HG02943 (cell line): ENCODE results near the gene GSX1.
"Not testable (repeated sequence)": the region's sequence is repeated elsewhere in the genome, so short reads cannot be mapped to it uniquely, and the experiment has no call there.

ENCODE experiments used
- ATAC-seq: cut with Tn5 transposase; IDR thresholded peaks from one replicate; pipeline ENCODE4 v1.9.1; 2021; ENCODE audit warnings: mild to moderate bottlenecking, low read depth, moderate library complexity; ENCODE audit not compliant: unreplicated experiment

The GSX1 gene

DNA sequence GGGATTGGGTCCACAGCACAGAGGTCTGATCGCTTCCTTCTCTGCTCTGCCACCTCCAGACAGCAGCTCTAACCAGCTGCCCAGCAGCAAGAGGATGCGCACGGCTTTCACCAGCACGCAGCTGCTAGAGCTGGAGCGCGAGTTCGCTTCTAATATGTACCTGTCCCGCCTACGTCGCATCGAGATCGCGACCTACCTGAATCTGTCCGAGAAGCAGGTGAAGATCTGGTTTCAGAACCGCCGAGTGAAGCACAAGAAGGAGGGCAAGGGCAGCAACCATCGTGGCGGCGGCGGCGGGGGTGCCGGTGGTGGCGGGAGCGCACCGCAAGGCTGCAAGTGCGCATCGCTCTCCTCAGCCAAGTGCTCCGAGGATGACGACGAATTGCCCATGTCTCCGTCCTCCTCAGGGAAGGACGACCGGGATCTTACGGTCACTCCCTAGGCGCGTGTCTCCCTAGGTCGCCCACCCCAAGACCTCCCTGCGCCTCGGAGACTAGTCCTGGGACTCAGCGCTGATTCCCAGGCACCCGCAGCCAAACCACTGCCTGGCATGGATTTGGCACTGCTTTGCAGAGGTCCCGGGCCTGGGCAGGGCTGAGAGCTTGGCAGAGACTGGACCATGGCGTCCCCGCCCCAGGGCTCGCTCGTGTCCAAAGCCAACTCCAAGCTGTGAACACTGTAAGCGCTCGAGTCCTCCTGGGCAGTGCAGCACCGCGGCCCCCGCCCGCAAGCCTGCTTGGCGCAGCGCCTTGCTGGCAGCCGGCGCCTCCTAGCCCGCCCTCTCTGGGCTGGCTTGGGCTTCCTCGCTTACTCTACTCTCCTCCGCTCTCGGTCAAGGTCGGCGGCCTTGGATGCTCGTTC, 1.5 kb downstream of the GSX1 start:
- ATAC-seq = no peak

DNA sequence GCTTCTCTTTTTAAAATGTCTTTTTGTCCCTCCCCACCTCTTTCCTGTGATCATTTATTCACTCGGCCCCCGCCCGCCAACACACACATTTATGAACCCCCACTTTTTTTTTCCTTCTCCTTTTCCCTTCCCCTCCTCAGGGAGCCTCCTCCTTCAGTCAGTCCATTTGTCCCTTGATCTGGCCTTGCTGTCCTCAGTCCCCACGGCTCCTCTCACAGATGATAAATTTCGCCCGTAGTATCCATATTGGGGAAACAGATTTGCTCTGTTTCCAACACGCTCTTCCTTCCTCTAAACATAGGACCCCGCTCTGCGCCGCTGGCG, 2.0 kb downstream of the GSX1 start:
- no peak for ATAC-seq

DNA sequence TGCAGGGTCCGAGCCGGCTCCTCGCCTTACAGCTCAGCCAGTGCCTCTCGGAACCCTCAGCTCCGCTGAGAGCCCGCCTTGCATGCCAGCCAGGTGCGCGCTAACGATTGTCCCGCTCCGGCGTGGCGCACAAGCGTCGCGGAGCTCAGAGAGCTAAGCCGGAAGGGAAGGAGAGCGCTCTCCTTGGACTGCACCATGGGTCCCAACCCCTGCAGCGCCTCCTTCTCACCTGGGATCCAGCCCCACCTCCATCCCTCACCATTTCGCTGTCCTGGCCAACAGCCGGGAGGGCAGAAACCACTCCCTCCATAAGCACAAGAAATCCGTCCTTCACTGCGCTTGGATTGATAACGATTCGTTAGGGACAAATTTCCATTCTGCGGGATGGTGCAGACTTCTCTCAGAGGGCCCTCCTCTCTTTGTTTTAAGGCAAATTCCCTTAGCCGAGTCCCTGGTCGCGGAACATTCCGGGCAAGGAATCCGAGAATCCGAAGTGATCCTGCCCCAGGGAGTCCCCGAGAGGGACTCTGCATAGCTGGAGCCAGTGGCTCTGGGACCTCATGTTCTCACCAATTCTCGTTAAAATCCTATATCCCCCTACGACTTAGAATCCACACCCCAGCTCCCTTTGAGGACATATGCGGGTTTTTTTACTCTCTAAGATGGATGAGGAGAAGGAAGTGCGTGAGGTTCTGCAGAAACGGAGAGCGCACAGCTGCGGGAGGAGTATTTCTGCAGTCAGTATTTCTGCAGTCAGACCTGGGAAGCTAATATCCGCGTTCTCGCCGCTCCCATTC, 2.8 kb downstream of the GSX1 start:
- no peak for ATAC-seq

DNA sequence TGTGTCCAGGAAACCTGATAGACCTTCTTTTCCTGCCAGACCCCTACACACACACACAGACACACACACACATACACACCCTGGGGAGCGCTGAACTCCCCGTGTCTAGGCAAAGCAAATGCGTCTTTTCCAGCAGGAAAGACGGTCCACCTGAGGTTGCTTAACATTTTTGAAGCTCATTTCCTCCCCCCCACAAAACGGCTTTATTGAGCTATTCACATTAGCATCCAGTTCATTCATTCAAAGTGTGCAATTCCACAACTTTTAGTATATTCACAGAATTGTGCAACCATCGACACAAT, 3.4 kb downstream of the GSX1 start:
- ATAC-seq = no peak

DNA sequence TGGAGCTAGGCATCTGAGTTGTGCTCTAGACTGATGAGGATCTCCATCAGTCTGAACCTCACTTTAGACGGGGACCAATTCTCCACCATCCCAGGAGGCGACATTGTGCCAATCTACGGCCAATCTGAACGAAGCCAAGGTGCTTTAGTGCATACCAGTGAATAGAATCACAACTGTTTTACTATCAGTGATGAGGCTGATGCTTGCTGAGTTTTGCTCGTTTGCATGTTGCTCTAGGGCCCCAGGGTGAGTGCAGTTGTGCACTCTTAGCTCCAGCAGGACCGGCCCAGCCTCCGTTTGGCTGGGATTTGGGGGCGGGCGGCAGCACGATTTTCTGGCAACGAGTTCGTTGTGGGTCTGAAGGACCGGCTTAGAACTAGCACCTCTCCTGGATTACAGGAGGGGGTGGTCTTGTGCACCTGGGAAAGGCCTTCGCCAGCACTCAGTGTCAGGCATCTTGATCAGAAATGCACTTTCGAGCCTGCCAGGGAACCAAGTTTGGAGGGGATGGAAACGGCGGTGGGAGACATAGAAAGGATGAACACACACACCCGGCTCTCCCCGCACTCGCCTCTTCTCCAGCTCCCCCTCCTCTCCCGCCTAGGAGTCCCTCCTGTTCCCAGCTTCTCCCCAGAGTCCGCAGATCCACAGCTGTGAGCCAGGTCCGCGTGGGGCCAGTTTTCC, 4.4 kb downstream of the GSX1 start:
- ATAC-seq = no peak

DNA sequence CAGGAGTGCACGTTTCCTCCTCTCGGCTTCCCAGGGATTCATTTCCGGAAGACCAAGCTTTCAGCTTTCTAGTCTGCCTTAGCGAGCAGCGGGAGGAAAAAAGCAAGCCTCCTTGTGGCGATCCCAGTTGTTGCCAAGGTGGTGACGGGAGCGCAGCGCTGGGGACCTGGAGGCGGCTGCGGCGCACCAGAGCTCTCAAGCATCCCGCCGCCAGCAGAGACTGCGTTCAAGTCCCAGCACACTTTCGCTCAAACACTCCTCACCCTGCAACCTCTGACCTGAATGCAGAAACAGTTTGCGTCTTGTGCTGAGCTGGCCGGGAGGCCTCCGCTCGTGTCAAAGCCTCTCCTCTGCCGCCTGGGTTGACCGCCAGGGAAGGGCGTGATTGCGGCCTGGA, 4.9 kb downstream of the GSX1 start:
- ATAC-seq = no peak

DNA sequence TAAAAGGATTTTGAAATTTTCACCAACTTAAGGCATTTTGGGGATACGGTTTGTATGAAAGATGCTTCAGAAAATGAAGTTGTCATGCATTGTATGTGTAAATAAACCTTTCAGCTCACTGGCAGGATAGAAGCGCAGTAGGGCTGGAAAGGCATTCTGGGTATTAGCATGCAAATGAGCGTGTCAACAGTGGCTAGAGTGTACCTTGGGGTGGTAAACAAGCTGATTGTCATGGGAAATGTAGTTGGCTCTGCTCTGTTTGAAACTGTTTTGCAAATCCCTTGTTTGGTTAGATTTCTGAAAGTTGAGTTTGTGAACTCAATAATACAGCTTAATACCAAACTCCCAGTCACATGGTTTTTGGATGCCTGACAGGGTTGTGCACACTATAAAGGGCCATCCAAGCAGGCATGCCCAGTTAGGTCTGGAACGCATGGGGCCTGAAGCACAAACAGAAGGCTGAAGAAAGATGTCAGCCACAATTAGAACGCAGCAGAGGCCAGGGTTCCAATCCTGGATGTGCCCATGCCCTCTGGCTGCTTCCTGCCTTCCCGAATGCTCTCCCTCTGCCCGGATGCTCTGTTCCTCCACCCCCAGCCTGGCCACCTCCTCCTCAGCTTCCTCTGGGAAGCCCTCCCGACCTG, 14.6 kb downstream of the GSX1 start:
- ATAC-seq = no peak

DNA sequence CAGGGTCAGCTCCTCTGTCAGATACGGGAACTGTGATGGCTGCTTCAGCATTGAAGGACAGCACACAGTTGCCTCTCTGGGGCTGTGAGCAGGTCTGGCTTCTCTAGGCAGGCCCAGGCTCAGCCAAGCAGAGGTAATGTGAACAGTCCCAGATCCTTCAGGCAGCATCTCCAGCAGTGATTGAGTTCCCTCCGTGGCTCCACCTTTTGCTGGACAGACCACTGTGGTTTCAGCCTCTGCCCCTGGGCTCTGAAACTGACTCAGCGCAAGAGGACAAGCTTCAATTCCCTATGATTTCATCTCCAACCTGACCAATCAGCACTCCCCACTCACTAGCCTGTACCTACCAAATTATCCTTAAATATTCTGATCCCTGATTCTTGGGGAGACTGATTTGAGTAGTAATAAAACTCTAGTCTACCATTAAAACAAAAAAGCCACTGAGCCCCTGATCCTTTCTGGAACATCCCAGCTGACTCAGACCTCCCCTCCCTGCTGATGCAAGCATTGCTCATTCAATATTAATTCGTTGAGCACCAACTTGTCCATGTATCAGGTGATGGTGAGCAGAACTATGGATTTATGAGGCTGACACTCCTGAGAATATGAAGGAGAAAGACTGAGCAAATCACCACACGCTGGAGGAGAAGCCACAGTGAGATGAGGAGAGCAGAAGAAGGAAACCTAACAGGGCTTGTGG, 16.7 kb downstream of the GSX1 start:
- ATAC-seq = no peak

DNA sequence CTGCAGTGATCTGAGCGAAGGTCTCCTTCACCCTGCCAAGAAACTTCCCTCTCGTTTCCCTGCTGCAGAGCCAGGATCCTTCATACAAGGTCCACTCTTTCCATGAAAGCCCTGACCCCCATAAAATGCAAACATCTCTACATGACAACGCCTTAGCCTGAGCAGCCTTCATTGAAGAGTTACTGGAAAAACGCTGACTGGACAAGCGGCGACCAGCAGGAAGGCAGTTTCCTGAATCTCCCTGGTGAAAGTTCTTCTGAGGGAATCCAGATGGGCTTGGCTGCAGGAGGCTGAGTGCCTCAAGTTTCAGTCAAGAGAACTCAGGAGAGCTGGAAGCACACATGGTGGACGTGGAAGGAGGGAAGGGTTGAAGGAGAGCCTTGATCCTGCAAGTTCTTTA, 17.7 kb downstream of the GSX1 start:
- ATAC-seq = no peak

DNA sequence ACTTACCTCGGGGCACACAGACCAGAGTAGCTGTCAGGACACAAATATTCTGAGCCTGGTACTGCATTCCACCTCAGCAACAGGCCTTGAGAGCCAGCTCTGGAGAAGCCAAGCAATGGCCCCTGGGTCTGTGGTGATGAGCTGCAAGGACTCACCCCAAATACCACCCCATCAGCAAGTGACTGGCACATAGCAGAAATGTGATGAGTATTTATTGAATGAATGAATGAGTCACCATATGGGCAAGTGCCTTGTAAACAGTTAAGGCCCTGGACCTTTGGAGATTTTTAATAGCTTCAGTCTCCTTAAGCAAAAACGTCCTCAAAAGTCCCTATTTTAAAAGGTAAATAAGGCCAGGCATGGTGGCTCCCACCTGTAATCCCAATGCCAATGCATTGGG, 18.2 kb downstream of the GSX1 start:
- ATAC-seq = no peak

DNA sequence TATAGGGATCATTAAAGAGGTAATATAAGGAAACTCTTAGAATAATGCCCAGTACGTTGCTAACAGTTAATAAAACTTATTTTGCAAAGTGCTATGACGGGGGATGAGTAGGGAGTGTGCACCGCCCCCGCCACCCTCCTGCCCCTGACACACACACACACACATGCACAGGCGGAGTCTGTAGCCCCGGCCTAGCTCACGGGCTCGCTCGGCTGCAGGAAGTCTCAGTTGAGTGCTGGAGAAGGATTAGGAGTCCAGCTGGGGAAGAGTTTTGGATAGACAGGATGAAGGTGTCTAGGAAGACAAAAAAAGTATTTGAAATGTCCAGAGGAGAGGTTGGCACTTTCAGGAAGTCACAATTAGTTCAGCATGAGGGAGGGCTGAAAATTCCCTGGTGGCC, 21.5 kb downstream of the GSX1 start:
- ATAC-seq = no peak

DNA sequence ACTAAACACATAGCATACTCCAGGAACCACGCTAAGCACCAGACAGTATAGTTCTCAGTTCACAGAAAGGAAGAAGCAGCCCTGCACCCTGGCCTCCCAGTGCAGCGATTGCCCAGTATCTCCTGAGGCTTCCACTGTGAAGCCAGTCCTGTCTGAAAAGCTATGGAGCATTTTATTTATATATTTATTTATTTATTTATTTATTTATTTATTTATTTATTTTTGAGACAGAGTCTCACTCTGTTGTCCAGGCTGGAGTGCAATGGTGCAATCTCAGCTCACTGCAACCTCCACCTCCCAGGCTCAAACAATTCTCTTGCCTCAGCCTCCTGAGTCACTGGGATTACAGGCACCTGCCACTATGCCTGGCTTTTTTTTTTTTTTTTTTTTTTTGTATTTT, 25.5 kb downstream of the GSX1 start:
- not testable (repeated sequence) for ATAC-seq

DNA sequence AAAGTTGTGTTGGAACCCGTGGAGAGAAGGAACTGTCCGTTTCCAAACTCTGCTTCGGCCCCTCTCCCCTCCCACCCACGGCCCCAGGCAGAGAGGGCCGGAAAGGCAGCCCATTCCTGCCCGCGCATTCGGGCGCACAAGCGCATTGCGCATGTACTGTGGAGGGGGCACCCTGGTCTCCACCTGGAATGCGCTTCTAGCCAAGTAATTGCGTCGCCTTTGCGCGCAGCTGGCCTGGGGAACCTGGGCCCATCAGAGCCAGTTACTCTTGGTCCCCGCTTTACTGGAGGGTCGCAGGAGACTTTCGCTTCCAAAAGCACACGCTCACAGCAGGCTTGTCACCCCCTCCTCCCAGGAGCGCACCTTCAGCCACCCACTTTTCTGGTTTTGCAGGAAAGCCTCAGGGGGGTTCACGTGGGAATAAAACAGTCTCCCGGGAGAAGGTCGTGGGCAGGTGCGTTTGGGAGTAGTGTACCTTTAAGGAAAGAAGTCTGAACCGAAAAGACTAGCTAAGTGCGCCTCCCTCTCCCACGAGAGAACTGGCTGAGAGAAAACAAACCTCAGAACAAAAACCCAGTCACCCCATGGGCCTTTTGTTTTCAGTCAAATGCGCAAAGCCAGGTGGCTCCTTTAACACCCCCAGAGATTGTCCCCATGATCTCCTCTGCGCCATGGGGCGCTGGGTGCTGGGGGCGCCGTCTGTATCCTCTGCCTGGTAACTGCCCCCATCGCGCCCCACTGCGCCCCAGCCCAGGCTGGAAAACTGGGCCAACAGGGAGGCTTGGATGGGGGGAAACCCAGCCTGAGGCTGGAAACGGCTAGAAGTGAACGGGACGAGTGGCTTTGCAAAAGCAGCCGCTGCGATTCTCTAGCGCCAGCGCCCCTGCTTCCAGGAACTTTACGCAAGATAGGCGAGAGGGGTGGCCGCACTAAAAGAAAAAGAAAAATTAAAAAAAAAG, 28.5 kb downstream of the GSX1 start:
- no peak for ATAC-seq

DNA sequence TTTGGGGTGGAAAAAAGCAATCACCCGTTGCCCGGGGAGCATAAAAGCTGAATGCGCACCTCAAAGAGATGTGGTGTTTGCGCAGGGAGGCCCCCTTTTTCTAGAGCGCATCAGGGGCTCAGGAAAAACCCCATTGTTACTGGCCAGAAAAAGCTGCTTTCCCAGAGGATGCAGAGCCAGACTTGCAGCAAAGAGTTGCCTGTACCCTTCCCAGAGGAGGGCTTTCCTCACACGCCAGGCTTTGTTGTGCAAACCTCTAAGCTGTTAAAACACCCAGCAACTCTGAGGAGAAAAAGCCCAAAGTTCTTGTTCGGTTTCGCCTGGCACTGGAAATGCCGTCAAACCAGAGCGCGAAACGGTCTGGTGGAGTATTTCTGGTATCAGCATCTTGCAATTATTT, 29.3 kb downstream of the GSX1 start:
- ATAC-seq = no peak

DNA sequence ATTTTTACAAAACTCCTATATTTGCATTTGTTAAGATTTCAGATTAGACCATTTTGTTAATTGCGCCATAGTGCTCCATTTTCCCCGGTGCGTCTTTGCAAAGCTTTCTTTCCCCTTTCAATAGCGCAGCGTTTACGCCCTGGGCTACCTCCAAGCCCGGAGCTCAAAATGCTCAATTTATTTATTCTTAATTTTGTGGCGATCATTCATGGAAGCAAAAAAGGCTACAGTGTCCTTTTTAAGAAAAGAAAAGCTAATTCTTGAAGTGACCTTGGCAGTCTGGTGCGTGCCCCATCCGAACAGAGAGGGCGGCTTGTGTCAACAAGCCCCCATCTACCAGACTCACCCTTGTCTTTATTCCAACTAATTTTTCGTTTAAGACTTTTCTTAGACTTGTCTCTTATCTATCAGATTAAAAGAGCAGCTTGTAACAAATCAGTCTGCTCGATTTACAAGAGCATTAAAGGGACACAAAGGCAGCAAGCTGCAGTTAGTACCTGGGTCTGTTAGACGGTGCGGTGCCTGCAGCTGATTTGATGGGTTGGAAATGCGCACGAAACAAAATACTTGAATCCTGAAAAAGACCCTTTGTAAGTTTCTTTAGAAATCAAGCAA, 30.1 kb downstream of the GSX1 start:
- no peak for ATAC-seq

DNA sequence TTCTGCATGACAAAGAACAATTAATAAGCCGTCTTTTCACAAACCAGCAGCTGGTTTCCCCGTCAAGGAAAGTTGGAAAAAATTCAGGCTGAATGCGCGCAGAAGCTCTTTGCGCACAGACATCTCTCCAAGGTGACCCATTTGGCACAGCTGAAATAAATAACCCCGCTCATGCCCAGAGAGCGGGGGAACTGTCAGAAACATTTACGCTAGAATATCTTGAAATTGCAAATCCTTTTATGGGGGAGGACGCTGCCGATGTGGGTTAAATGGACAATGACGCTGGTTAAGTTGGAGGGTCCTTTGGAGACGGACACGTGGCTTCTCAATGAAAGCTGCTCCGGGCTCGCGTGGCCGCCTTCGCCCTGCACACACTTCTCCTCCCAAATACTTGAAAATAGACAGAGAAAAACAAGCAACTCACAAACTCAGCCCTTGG, 30.6 kb downstream of the GSX1 start:
- ATAC-seq = no peak

DNA sequence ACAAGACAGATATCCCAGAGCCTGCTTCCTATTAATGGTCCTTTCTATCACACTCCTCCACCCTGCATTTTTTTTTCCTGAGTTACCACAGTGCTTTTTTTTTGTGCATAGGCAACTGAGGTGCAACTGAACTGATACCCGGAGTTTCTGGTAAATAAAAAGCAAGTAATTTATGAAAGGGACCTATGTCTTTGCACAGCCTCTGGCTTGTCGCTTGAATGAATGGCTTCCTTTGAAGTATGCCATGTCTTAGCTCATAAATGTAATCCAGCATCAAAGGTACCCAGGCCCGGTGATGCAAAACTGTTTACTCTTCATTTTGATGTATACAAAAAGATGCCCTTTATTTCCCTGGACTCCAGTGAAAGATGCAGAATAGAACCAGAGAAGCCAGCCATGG, 31.8 kb downstream of the GSX1 start:
- ATAC-seq = no peak

DNA sequence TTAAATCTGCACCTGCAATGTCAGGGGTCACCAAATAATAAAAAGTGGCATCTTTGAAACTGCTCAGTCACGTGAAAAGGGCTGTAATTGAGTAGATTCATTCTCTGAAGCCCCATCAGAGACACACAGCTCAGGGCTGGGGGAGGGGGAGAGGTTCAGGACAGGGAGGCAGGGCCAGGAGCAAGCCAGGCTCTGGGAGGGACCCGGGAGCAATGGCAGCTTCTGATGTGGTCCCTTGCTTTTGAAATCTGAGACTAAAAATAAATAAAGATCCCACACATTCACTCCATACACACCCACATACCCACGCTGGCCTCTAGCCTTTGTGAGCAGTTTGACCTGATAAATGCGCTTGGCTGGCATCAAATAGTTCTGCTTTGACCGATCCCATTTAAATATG, 32.8 kb downstream of the GSX1 start:
- no peak for ATAC-seq
